Activated CD4-positive, alpha-beta T cell treated with anti-CD3 and anti-CD28 coated beads, Interleukin-2, amount 10 ng/mL, durations not matched to agents 24 days and 14 days (primary cell): ENCODE measurements around the gene WNT3. TPM values are rescaled to one million over a fixed set of nuclear protein-coding genes. Genes with fewer than 3 reads are reported as not detected.
"Not testable (repeated sequence)": the region's sequence is repeated elsewhere in the genome, so short reads cannot be mapped to it uniquely, and the experiment has no call there.

Experiments used
- DNase-seq: peaks from one replicate; pipeline ENCODE4 v3.0.0; 2022
- H3K27ac Mint-ChIP-seq: one replicate; pipeline ENCODE4 v1.8.0; 2022; ENCODE audit warnings: mild to moderate bottlenecking, mixed read lengths
- H3K27me3 Mint-ChIP-seq: one replicate; pipeline ENCODE4 v1.8.0; 2022; ENCODE audit warnings: mixed read lengths
- H3K36me3 Mint-ChIP-seq: one replicate; pipeline ENCODE4 v1.8.0; 2022; ENCODE audit warnings: low read depth, mild to moderate bottlenecking, mixed read lengths
- H3K4me1 Mint-ChIP-seq: one replicate; pipeline ENCODE4 v1.8.0; 2021; ENCODE audit warnings: mixed read lengths
- H3K4me3 Mint-ChIP-seq: one replicate; pipeline ENCODE4 v1.8.0; 2022; ENCODE audit warnings: mild to moderate bottlenecking, moderate library complexity, mixed read lengths
- H3K9me3 Mint-ChIP-seq: one replicate; pipeline ENCODE4 v1.8.0; 2021; ENCODE audit warnings: mixed read lengths
- intact Hi-C: fragments of 100-400 bp; cut with micrococcal nuclease; formaldehyde crosslinking; loops from one replicate; pipeline ENCODE4 v1.15.1; 2023
- total RNA-seq: library from RNA; stranded (reverse); gene quantifications from 2 replicates; pipeline ENCODE4 v1.2.3, GENCODE V29; 2022

The WNT3 gene
- total RNA-seq, 1 donor from 2014 or later, result 0.07 TPM

DNA sequence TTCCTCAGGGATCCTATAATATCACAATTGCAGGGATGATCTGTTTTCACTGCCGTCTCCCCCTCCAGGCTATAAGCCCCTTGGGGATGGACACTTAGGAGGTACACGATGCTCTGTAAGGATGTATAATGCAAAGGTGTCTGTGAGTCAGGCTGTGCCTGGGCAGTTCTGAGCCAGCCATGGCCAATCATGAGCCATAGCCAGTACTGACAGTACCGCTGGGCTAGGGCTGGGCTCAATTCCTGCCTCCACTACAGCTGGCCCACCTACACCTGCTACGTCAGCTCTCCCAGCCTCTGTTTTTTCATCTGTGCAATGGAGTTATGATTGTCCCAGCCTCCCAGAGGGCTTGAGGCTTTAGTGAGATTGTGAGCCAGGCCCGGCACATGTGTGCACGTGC is 30.0 kb upstream of the WNT3 start:
- Mint-ChIP-seq H3K27me3 (peaks cover 53% of the 10 kb centered on the region), H3K4me1 (no peaks in the 10 kb centered on the region), H3K4me3 (no peak overlapping the region), H3K36me3 (no peaks in the 10 kb centered on the region), H3K9me3 (no peaks in the 10 kb centered on the region), H3K27ac (no peak overlapping the region)
- DNase-seq, result no peak
- intact Hi-C loops, result loop anchor here (10.0 kb wide), 1 partner anchor 96 kb away; no protein-coding TSS in a partner anchor

DNA sequence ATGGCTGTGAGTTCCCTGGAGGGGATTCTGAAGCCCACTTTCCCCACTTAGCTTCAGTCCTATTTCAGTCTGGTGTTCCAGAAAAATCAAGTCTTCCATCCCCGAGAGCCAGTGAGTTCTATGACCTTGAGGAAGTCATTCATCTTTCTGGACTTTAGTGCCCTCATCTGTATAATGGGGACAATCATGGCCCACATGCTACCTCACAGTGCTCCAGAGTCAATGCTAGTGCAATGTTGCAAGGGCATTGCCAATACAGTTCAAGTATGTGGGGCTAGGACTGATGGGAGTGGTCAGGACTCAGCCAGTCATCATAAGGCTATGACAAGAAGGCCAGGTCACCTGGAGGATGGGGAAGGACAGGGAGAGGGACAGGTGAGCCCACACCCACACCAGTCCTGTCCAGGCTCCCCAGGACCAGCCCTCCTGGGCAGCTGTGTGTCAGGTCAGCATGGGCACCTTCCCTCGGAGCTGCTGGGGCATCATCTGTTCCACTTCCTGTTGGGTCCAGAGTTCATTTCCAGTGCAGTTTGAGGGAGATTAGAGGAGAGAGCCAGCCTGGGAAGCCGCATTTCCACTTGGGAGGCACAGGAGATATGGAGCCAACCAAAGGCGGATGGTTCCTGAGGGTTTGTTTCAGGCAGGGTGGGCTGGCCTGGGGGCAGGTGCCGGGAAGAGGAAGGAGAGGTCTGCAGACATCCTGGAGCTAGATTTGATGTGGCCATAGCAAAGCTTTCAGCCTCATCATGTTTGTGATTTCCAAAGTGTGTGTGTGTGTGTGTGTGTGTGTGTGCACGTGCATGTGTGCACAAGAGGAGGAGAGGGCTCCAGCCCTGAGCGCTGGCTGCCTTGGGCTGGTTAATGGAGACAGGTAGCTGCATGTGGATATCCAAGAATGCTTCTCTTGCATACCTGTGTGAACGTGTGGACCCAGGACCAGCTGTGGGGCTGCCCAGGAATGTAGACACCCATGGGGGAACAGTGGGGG is 29.0 kb upstream of the WNT3 start:
- Mint-ChIP-seq H3K9me3 (peaks cover 6% of the 10 kb centered on the region), H3K27me3 (peaks cover 51% of the 10 kb centered on the region), H3K4me3 (no peak overlapping the region), H3K27ac (no peak overlapping the region), H3K4me1 (no peaks in the 10 kb centered on the region), H3K36me3 (peaks cover 2% of the 10 kb centered on the region)
- no peak for DNase-seq
- intact Hi-C loops, result loop anchor here (10.0 kb wide), 1 partner anchor 97 kb away; no protein-coding TSS in a partner anchor

DNA sequence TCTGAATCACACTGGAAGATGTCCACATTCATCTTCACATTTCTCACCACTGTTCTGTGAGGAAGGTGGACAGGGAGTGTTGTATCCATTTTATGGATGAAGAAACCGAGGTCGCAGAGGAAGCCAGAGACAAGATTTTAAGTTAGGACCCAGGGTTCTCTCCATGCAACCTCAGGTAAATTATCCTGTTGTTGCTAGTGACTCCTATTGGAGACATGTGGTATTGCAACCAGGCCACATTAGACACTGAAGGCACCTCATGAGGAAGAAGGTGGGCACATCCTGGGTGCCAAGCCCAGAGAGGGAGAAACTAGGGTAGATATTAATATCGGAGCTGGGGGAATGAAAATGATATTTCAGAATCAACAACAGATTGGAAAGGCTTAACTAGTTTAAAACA is 24.3 kb upstream of the WNT3 start:
- no peaks in the 10 kb centered on the region for H3K4me1 Mint-ChIP-seq
- H3K27me3 Mint-ChIP-seq, result peaks cover 28% of the 10 kb centered on the region
- H3K4me3 Mint-ChIP-seq, result no peak overlapping the region
- H3K36me3 Mint-ChIP-seq, result peaks cover 2% of the 10 kb centered on the region
- no peak for DNase-seq
- no peak overlapping the region for H3K27ac Mint-ChIP-seq
- peaks cover 9% of the 10 kb centered on the region for H3K9me3 Mint-ChIP-seq
- intact Hi-C loops, result loop anchor here (10.0 kb wide), 1 partner anchor 102 kb away; no protein-coding TSS in a partner anchor

DNA sequence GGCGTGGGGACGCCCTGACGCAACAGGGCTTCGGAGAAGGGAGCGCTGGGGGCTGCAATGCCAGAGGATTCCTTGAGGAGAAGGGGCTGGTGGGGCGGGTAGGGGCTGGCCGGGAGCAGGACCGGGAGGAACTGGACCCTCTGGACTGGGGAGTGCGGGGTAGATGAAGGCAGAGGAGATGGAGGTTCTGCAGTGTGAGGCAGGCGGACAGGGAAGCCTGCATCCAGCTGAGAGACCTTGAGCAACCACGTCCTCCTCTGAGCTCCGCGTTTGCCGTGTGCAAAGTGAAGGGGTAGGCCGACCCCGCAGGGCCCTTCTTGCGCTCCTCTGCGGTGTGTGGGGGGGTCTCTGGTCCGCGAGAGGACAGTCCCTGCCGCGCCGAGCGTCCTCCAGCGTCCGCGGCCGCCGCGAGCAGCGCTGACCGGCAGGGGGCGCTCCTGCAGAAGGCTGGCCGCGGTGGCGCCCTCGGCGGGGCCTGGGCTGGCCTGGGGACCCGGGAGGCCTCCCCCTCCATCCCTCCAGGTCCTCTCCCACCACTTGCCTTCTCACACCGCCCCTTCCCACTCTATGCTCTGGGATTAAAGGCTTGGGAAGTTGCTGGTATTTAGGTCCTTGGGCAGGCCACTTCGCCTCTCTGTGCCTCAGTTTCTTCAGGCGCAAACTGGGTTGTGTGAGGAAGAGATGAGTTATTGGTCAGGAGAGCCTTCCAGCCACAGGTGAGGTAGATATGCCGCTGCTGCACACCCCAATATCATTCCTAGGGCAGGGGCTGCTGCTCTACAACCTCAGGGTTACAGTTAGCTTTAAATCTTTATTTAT is 23.3 kb upstream of the WNT3 start:
- Mint-ChIP-seq H3K36me3 (peaks cover 2% of the 10 kb centered on the region), H3K27ac (no peak overlapping the region), H3K27me3 (peaks cover 21% of the 10 kb centered on the region), H3K4me1 (no peaks in the 10 kb centered on the region), H3K9me3 (peaks cover 9% of the 10 kb centered on the region), H3K4me3 (no peak overlapping the region)
- intact Hi-C loops, result loop anchor here (10.0 kb wide), 1 partner anchor 103 kb away; no protein-coding TSS in a partner anchor
- peak; percentile 76 for DNase-seq

DNA sequence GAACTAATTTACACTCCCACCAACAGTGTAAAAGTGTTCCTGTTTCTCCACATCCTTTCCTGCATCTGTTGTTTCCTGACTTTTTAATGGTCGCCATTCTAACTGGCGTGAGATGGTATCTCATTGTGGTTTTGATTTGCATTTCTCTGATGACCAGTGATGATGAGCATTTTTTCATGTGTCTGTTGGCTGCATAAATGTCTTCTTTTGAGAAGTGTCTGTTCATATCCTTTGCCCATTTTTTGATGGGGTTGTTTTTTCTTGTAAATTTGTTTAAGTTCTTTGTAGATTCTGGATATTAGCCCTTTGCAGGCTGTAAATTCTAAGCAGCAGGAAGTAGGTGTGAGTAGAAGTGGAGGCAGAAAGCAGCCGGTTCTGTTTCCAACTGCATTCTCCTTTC is 22.1 kb upstream of the WNT3 start:
- H3K27ac Mint-ChIP-seq, H3K4me1 Mint-ChIP-seq, H3K4me3 Mint-ChIP-seq, H3K9me3 Mint-ChIP-seq, DNase-seq, H3K36me3 Mint-ChIP-seq: not testable (repeated sequence)
- intact Hi-C loops, result loop anchor here (10.0 kb wide), 1 partner anchor 104 kb away; no protein-coding TSS in a partner anchor
- peaks cover 23% of the 10 kb centered on the region for H3K27me3 Mint-ChIP-seq

DNA sequence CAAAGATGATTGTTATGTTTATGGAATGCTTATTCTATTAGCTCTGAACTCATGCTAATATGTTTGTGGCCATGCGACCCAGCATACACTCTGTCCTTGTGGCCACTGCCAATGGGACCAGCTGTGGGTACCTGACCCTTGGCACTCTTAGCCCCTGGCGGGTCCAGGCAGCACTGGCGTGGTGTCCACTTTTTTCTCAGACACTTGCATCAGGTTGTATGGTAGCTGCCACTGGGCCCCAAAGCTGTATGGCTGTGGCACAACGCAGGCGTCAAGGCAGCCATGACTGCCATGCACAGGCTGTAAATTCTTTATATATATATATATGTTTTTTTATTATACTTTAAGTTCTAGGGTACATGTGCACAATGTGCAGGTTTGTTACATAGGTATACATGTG is 20.7 kb upstream of the WNT3 start:
- no peak overlapping the region for H3K27ac Mint-ChIP-seq
- peaks cover 2% of the 10 kb centered on the region for H3K36me3 Mint-ChIP-seq
- DNase-seq, result no peak
- peaks cover 22% of the 10 kb centered on the region for H3K27me3 Mint-ChIP-seq
- intact Hi-C loops, result loop anchor here (10.0 kb wide), 1 partner anchor 74 kb away; no protein-coding TSS in a partner anchor
- H3K4me3 Mint-ChIP-seq, result no peak overlapping the region
- peaks cover 9% of the 10 kb centered on the region for H3K9me3 Mint-ChIP-seq
- peaks cover 3% of the 10 kb centered on the region for H3K4me1 Mint-ChIP-seq

DNA sequence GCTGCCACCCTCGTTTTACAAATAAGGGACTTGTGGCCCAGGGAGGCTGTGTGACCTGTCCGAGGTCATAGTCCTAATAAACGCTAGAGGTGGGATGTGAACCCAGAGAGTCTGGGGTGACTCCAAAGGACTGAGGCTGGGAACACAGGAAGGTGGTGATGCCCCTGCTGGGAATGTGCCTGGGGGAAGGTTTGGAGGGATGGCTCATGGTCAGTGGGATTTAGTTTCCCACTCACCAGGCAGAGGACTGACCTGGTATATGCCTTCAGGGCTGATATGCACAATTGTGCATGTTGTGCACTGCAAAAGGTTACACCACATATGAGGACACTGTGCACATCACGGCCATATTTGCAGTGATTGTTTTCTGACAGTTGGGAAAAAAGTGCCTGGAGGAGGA is 19.0 kb upstream of the WNT3 start:
- Mint-ChIP-seq H3K4me1 (peaks cover 3% of the 10 kb centered on the region), H3K4me3 (no peak overlapping the region), H3K36me3 (no peaks in the 10 kb centered on the region), H3K9me3 (peaks cover 3% of the 10 kb centered on the region), H3K27me3 (peaks cover 16% of the 10 kb centered on the region), H3K27ac (no peak overlapping the region)
- DNase-seq, result no peak
- intact Hi-C loops, result loop anchor here (10.0 kb wide), 1 partner anchor 73 kb away; no protein-coding TSS in a partner anchor

DNA sequence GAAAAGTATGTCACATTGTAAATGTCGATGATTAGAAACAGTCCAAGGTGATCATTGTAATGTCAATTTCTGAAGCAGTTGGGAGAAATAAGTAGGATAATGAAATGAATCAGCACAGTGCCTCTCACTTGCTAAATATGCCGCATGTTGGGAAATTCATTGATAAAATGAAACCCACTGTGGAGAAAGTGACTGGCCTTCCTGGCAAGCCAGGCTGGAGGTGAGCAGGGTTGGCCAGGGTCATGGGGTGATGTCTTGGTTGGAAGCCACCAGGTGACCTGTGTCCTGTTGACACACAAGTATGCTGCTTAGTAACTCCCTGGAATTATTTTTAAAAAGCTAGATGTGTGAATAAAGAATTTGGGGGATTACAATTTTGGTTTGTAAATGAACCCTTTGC is 18.0 kb upstream of the WNT3 start:
- H3K4me1 Mint-ChIP-seq, result peaks cover 3% of the 10 kb centered on the region
- peaks cover 3% of the 10 kb centered on the region for H3K9me3 Mint-ChIP-seq
- H3K27me3 Mint-ChIP-seq, result peaks cover 18% of the 10 kb centered on the region
- intact Hi-C loops, result loop anchor here (10.0 kb wide), 1 partner anchor 72 kb away; no protein-coding TSS in a partner anchor
- H3K4me3 Mint-ChIP-seq, result no peak overlapping the region
- H3K27ac Mint-ChIP-seq, result no peak overlapping the region
- DNase-seq, result no peak
- H3K36me3 Mint-ChIP-seq, result no peaks in the 10 kb centered on the region

DNA sequence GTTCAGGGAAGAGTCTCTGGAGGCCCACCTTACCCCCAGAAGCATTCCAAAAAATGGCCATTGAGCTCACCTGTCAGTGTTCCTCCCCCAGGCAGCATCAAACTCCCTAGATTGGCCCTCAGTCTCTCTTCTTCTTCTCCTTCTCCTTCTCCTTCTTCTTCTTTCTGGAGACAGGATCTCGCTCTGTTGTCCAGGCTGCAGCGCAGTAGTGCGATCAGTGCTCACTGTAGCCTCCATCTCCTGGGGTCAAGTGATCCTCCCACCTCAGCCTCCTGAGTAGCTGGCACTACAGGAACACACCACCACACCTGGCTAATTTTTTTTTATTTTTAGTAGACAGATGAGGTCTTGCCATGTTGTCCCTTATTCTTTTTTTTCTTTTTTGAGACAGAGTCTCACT is 16.4 kb upstream of the WNT3 start:
- peaks cover 11% of the 10 kb centered on the region for H3K27me3 Mint-ChIP-seq
- H3K9me3 Mint-ChIP-seq, result peaks cover 3% of the 10 kb centered on the region
- H3K4me1 Mint-ChIP-seq, result peaks cover 3% of the 10 kb centered on the region
- intact Hi-C loops, result loop anchor here (10.0 kb wide), 1 partner anchor 70 kb away; no protein-coding TSS in a partner anchor
- H3K27ac Mint-ChIP-seq, result no peak overlapping the region
- H3K36me3 Mint-ChIP-seq, result no peaks in the 10 kb centered on the region
- DNase-seq, result no peak
- no peak overlapping the region for H3K4me3 Mint-ChIP-seq

DNA sequence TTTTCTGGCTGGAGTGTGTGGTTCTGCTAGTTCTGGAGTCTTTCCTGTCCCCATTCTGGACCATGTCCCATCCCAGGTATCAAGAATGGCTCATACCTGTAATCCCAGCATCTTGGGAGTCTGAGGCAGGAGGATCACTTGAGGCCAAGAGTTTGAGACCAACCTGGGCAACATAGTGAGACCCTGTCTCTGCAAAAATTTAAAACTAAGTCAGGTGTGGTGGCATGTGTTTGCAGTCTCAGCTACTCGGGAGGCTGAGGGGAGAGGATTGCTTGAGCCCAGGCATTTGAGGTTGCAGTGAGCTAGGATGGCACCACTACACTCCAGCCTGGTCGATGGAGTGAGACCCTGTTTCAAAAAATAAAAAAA is 15.3 kb upstream of the WNT3 start:
- Mint-ChIP-seq H3K9me3 (no peaks in the 10 kb centered on the region), H3K27ac (no peak overlapping the region), H3K4me1 (peaks cover 3% of the 10 kb centered on the region), H3K36me3 (no peaks in the 10 kb centered on the region), H3K4me3 (no peak overlapping the region), H3K27me3 (peaks cover 13% of the 10 kb centered on the region)
- DNase-seq, result no peak
- intact Hi-C loops, result loop anchor here (10.0 kb wide), 1 partner anchor 69 kb away; no protein-coding TSS in a partner anchor

DNA sequence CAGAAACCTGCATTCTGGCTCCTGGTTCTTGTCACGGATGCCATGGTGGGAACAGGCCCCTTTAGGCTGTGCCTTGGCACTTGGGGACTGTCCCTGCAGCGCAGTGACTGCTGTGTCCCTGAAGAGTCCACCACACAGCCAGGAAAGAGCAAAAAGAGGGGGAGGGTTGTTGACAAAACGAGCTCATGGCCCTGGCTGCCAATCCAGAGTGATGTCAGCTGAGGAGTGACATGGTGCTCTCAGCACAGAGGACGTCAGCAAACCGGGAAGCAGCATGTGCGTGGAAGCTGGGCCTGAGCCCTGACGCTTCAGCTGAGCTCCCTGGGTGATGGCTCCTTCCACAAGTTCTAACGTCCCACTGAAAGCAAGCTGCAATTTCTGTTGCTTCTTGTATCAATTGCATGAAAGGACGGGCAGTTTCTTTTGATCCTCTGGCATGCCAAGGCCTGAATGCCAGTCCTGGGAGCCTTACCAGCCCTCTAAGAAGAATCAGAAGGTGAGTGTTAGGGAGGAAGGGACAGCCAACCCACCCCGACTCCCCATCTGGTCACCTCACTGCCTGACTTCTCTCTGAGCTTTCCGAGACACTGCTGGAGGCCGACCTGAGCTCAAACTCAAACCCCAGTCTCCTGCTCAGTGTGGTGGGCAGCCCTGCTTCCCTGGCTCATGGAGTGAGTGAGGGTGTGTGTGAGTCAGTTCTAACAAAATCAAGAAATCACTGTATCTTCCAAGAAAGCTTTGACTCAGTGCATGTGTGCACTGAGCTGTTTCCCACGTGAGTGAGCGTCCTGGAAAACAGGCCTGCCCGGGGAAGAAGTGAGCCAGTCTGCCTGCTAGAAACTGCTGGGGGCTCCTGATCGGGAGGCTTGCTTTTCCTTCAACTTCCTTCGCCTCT is 14.7 kb upstream of the WNT3 start:
- Mint-ChIP-seq H3K27ac (no peak overlapping the region), H3K27me3 (peaks cover 13% of the 10 kb centered on the region), H3K4me1 (peaks cover 3% of the 10 kb centered on the region), H3K4me3 (no peak overlapping the region), H3K36me3 (no peaks in the 10 kb centered on the region), H3K9me3 (no peaks in the 10 kb centered on the region)
- intact Hi-C loops, result loop anchor here (10.0 kb wide), 1 partner anchor 68 kb away; no protein-coding TSS in a partner anchor
- DNase-seq, result no peak

DNA sequence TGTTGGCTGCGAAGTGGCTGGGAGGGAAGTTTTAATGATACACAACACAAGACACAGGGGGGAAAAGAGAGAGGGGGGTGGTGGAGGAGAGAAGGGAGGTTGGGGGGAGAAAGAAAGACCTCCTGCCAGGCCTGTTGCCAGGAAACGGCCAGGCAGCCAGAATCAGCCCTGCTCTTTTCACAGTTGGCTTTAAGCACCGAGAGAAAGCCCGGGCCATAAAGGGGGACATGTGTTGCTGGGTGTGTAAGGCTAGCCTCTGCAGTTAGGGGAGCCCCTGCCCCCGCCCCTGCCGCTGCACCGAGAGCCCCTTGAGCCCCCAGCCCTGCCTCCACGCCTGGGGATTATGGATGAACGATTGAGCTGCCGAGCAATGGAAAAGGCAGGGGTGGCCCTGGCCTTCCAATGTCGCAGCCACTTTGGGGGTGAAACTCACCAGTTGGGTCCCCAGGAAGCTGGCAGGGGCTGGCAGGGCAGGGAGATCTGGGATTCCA is 13.9 kb upstream of the WNT3 start:
- Mint-ChIP-seq H3K4me3 (no peak overlapping the region), H3K27me3 (peaks cover 16% of the 10 kb centered on the region), H3K36me3 (no peaks in the 10 kb centered on the region), H3K4me1 (peaks cover 3% of the 10 kb centered on the region), H3K9me3 (no peaks in the 10 kb centered on the region), H3K27ac (no peak overlapping the region)
- intact Hi-C loops, result loop anchor here (10.0 kb wide), 1 partner anchor 68 kb away; no protein-coding TSS in a partner anchor
- no peak for DNase-seq
